Measurements from ENCODE around the gene PDK2.

DNA sequence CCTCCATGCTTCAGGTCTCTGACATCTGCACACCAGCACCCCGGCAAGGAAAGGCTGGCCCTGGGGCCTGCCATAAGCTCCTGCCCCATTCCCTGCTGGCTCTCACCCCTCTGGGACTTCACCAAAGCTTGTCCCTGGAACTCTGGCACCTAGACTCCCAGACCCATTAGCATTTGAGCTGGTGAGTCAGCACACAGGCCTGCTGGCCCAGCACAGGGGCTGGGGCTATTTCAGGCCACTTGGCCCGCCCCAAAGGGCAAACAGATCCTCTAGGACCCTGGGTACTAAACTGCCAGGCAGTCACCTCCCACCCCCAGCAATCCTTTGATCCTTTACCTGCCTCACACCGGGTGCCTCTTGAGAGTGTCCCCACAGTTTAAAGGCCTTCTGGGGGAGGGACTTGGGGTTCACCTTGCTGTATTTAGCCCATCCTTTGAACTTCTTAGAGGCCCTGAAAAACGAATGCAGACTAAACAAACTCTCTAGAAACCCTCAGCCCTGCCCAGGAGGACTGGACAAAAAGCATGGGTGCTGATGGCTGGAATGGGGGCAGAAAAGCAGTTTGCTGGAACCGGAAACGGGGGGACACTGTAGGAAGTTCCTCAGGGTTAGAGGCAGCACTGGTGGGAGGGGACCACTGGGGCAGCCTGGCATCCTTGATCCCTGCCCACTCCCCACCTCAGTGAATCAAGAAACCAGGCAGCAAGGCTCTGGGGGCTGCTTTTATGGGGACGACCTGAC lies 38.0 kb downstream of the PDK2 start:
- no peak for TF ChIP-seq SMAD4 (CRISPR knock-in tag; conservative IDR thresholded peaks at IDR 0.05)
- TF ChIP-seq, protein P1, sequence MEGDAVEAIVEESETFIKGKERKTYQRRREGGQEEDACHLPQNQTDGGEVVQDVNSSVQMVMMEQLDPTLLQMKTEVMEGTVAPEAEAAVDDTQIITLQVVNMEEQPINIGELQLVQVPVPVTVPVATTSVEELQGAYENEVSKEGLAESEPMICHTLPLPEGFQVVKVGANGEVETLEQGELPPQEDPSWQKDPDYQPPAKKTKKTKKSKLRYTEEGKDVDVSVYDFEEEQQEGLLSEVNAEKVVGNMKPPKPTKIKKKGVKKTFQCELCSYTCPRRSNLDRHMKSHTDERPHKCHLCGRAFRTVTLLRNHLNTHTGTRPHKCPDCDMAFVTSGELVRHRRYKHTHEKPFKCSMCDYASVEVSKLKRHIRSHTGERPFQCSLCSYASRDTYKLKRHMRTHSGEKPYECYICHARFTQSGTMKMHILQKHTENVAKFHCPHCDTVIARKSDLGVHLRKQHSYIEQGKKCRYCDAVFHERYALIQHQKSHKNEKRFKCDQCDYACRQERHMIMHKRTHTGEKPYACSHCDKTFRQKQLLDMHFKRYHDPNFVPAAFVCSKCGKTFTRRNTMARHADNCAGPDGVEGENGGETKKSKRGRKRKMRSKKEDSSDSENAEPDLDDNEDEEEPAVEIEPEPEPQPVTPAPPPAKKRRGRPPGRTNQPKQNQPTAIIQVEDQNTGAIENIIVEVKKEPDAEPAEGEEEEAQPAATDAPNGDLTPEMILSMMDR (IDR thresholded peaks at IDR 0.05 in 2 of 3, conservative IDR thresholded peaks at IDR 0.05 in 1 of 3; ENCODE audit: insufficient read depth in 2 of 3, low read depth in 1 of 3, low read length in 3 of 3), result no peak
- no peak for TF ChIP-seq GTF2F1 (IDR thresholded peaks at IDR 0.05; ENCODE audit: low read depth, low read length)
- no peak for TF ChIP-seq BRCA1 (IDR thresholded peaks at IDR 0.05)
- TF ChIP-seq BRCA1 (CRISPR knock-in tag; IDR thresholded peaks at IDR 0.05), result no peak
- TF ChIP-seq STAT5A (IDR thresholded peaks at IDR 0.05; ENCODE audit: borderline replicate concordance, low read length), result no peak
- no peak for TF ChIP-seq TRIM28 (IDR thresholded peaks at IDR 0.05)
- no peak for TF ChIP-seq ZNF274 (IDR thresholded peaks at IDR 0.05; ENCODE audit: borderline replicate concordance, low read depth, low read length)
- no peak for TF ChIP-seq HNRNPL (IDR thresholded peaks at IDR 0.05; ENCODE audit: low read depth, low read length)
- TF ChIP-seq ARHGAP35 (IDR thresholded peaks at IDR 0.05; ENCODE audit: partially characterized antibody), result no peak
- TF ChIP-seq POLR2A (conservative IDR thresholded peaks at IDR 0.05), result 0 out of 2 replicates have a peak, but pooled peaks have one; percentile 56
- TF ChIP-seq, protein P2, sequence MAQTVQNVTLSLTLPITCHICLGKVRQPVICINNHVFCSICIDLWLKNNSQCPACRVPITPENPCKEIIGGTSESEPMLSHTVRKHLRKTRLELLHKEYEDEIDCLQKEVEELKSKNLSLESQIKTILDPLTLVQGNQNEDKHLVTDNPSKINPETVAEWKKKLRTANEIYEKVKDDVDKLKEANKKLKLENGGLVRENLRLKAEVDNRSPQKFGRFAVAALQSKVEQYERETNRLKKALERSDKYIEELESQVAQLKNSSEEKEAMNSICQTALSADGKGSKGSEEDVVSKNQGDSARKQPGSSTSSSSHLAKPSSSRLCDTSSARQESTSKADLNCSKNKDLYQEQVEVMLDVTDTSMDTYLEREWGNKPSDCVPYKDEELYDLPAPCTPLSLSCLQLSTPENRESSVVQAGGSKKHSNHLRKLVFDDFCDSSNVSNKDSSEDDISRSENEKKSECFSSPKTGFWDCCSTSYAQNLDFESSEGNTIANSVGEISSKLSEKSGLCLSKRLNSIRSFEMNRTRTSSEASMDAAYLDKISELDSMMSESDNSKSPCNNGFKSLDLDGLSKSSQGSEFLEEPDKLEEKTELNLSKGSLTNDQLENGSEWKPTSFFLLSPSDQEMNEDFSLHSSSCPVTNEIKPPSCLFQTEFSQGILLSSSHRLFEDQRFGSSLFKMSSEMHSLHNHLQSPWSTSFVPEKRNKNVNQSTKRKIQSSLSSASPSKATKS (CRISPR knock-in tag; IDR thresholded peaks at IDR 0.05), result no peak
- TF ChIP-seq, protein P3, sequence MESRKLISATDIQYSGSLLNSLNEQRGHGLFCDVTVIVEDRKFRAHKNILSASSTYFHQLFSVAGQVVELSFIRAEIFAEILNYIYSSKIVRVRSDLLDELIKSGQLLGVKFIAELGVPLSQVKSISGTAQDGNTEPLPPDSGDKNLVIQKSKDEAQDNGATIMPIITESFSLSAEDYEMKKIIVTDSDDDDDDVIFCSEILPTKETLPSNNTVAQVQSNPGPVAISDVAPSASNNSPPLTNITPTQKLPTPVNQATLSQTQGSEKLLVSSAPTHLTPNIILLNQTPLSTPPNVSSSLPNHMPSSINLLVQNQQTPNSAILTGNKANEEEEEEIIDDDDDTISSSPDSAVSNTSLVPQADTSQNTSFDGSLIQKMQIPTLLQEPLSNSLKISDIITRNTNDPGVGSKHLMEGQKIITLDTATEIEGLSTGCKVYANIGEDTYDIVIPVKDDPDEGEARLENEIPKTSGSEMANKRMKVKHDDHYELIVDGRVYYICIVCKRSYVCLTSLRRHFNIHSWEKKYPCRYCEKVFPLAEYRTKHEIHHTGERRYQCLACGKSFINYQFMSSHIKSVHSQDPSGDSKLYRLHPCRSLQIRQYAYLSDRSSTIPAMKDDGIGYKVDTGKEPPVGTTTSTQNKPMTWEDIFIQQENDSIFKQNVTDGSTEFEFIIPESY (CRISPR knock-in tag; IDR thresholded peaks at IDR 0.05), result no peak
- no peak for TF ChIP-seq NRF1 (conservative IDR thresholded peaks at IDR 0.05 in 1 of 2, IDR thresholded peaks at IDR 0.05 in 1 of 2)

All from K562 (cell line).